Erythroblast (primary cell): ENCODE measurements around the gene TMOD2.

ENCODE experiments used
- GATA1 ChIP-seq: IDR thresholded peaks from 2 replicates; pipeline ENCODE4 v1.6.1; 2011; ENCODE audit warnings: low read depth, mild to moderate bottlenecking, control low read depth, low read length, moderate library complexity
- POLR2A ChIP-seq: IDR thresholded peaks from 2 replicates; pipeline ENCODE4 v1.6.1; 2011; ENCODE audit warnings: mild to moderate bottlenecking, low read length

DNA sequence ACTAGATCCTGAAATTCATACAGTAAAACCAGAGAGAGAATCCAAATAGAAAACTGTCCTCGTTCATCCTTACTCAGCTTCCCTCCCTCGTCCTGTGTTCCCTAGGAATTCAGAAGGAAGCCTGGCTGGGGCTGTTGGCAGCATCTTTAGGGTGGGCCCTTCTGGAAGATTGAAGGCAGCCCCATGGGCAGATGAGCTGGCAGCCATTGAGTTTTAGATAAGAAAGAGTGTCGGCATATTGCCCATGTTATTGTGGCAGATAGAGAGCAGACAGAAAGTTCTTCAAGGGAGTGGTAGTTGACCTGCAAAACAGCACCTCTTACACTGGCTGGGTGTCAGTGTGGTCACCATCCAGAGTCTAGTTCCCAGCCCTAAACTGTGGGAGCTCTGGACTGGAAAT lies 23.5 kb downstream of the TMOD2 start:
- TF ChIP-seq POLR2A (no peak), GATA1 (no peak)
